OCI-LY7 (cell line): ENCODE measurements around the gene GAPDH. TPM values are rescaled to one million over a fixed set of nuclear protein-coding genes. Genes with fewer than 3 reads are reported as not detected.

Experiments
- BruUV-seq: library from RNA; stranded (reverse); fragments of 400-500 nt; replicated peaks from 2 replicates; lab custom pipeline; 2021; lab: Mats Ljungman, UMichigan
- CTCF ChIA-PET: fragments of 300-600 bp; sonication (Branson Sonifier 250); formaldehyde crosslinking; loops from one replicate; lab custom pipeline; 2022; ENCODE audit warnings: antibody characterized with exemption; ENCODE audit not compliant: unreplicated experiment; lab: Charles Lee
- POLR2A ChIA-PET: fragments of 300-600 bp; sonication (Branson Sonifier 250); formaldehyde crosslinking; loops from one replicate; lab custom pipeline; 2022; ENCODE audit warnings: antibody characterized with exemption; lab: Charles Lee
- DNase-seq: peaks from one replicate; pipeline ENCODE4 v3.0.0-alpha.2; 2015; ENCODE audit warnings: low spot score
- H2AFZ ChIP-seq: fragments of 200-600 bp; sonication (generic), shearing (Covaris generic); 2 replicates; pipeline ENCODE4 v1.6.1; 2014; ENCODE audit warnings: mild to moderate bottlenecking, antibody characterized with exemption, low read length, moderate library complexity
- H3K27ac ChIP-seq: fragments of 200-600 bp; sonication (generic); 2 replicates; pipeline ENCODE4 v1.5.1; 2014; ENCODE audit warnings: mixed run types, low read depth, mild to moderate bottlenecking, moderate library complexity, low read length, inconsistent platforms; ENCODE audit not compliant: poor library complexity, severe bottlenecking
- H3K36me3 ChIP-seq: fragments of 200-600 bp; sonication (generic); 2 replicates; pipeline ENCODE4 v1.6.1; 2014; ENCODE audit warnings: mild to moderate bottlenecking, antibody characterized with exemption, low read length, moderate library complexity, mixed read lengths; ENCODE audit not compliant: insufficient read depth
- H3K4me1 ChIP-seq: fragments of 200-600 bp; sonication (generic); 2 replicates; pipeline ENCODE4 v1.5.1; 2014; ENCODE audit warnings: mild to moderate bottlenecking, low read length; ENCODE audit not compliant: insufficient read depth, poor library complexity, severe bottlenecking
- H3K4me2 ChIP-seq: fragments of 200-600 bp; sonication (generic); 2 replicates; pipeline ENCODE4 v1.6.1; 2014; ENCODE audit warnings: mild to moderate bottlenecking, low read length
- H3K4me3 ChIP-seq: fragments of 200-600 bp; sonication (generic); 2 replicates; pipeline ENCODE4 v1.5.1; 2014; ENCODE audit warnings: mild to moderate bottlenecking, low read depth, low read length; ENCODE audit not compliant: poor library complexity, severe bottlenecking
- H3K79me2 ChIP-seq: fragments of 200-600 bp; sonication (generic); 2 replicates; pipeline ENCODE4 v1.6.1; 2016; ENCODE audit warnings: low read depth, mild to moderate bottlenecking, low read length, moderate library complexity, mixed read lengths; ENCODE audit not compliant: insufficient read depth
- H3K9me2 ChIP-seq: fragments of 200-600 bp; sonication (generic); 2 replicates; pipeline ENCODE4 v1.6.1; 2016; ENCODE audit warnings: mild to moderate bottlenecking, low read length, mixed read lengths; ENCODE audit not compliant: insufficient read depth
- H3K9me3 ChIP-seq: fragments of 200-600 bp; sonication (generic); 2 replicates; pipeline ENCODE4 v1.6.1; 2014; ENCODE audit warnings: mild to moderate bottlenecking, mixed run types, low read length, mixed read lengths
- H4K20me1 ChIP-seq: fragments of 200-600 bp; sonication (generic); 2 replicates; pipeline ENCODE4 v1.6.1; 2014; ENCODE audit warnings: mild to moderate bottlenecking, antibody characterized with exemption, low read length, moderate library complexity, mixed read lengths; ENCODE audit not compliant: insufficient read depth
- CTCF ChIP-seq: fragments of 200-600 bp; sonication (generic); conservative IDR thresholded peaks from 2 replicates; pipeline ENCODE4 v1.5.1; 2014; ENCODE audit warnings: mild to moderate bottlenecking, antibody characterized with exemption, low read length, moderate library complexity, mixed read lengths
- EZH2phosphoT487 ChIP-seq: fragments of 200-600 bp; sonication (generic); IDR thresholded peaks from 2 replicates; pipeline ENCODE4 v1.6.1; 2018; ENCODE audit warnings: low read depth, borderline replicate concordance, mild to moderate bottlenecking, mixed run types, antibody characterized with exemption, low read length, moderate library complexity, mixed read lengths
- intact Hi-C: fragments of 100-400 bp; cut with micrococcal nuclease; formaldehyde crosslinking; loops from one replicate; pipeline ENCODE4 v1.10.0; 2022; ENCODE audit not compliant: unreplicated experiment
- total RNA-seq, 2 experiments: library from RNA; depleted of rRNA in 1 of 2; stranded (reverse); fragments of >200 nt in 1 of 2; shearing (Covaris generic) in 1 of 2; gene quantifications; 2 replicates each; pipeline ENCODE4 v1.2.3, GENCODE V29; 2014 to 2022

GAPDH gene
- total RNA-seq, 2 experiments from 2014 or later = 3,801 to 4,502 TPM

- intact Hi-C loops = no loop called here
- DNase-seq = no peak
- Histone ChIP-seq H3K9me3 (no peaks in the 10 kb centered on the region), H3K4me1 (peaks cover 25% of the 10 kb centered on the region), H3K4me2 (no peak overlapping the region), H3K27ac (no peak overlapping the region), H4K20me1 (peaks cover 12% of the 10 kb centered on the region; the same call in 1 of the 2 replicates), H3K36me3 (peaks cover 90% of the 10 kb centered on the region), H2AFZ (no peak overlapping the region), H3K79me2 (peaks cover 24% of the 10 kb centered on the region; the same call in 1 of the 2 replicates), H3K4me3 (no peak overlapping the region), H3K9me2 (no peaks in the 10 kb centered on the region)
- CTCF ChIA-PET = no interaction called here
- no TSS peak for BruUV-seq
- POLR2A ChIA-PET = interaction anchor here (0.7 kb wide), 1 partner anchor 133 kb away, joined by 3 read pairs; no protein-coding TSS in a partner anchor
- no peak for TF ChIP-seq CTCF
- TF ChIP-seq EZH2phosphoT487 = no peak
These were observed 26.3 kb downstream of the GAPDH start for GRCh38 chr12:6560501-6561205.

DNA sequence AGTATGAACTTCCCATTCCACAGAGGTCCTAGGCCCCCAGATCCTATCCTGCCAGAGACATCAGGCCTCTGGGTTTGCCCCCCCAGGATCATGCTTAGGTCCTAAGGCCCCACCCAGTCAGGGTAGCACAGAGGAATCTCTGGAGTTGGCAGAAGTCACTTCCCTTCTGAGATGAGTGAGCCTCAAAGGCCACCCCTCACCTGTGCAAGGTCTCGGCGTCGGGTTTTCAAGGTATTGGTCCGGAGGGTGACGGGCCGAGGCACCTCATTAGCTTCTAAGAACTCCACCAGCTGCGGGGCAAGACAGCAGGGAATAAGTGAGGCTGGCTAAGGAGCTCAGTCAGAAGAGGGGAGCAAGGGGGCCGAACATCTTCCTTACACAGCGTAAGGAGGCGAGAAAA lies 28.6 kb downstream of the GAPDH start:
- H2AFZ ChIP-seq = no peak overlapping the region
- BruUV-seq = no TSS peak
- H3K27ac ChIP-seq = no peak overlapping the region
- H3K4me3 ChIP-seq = no peak overlapping the region
- no peak overlapping the region for H3K4me2 ChIP-seq
- no peaks in the 10 kb centered on the region for H3K9me2 ChIP-seq
- H3K36me3 ChIP-seq = peaks cover 91% of the 10 kb centered on the region
- no peaks in the 10 kb centered on the region for H3K9me3 ChIP-seq
- ChIA-PET CTCF (no interaction called here), POLR2A (interaction anchor here (0.6 to 0.7 kb wide), 2 partner anchors 29 to 42 kb away, joined by 3 read pairs; partner anchors contain the start of gene GAPDH)
- no peak for DNase-seq
- H3K4me1 ChIP-seq = peaks cover 19% of the 10 kb centered on the region
- TF ChIP-seq EZH2phosphoT487 (no peak), CTCF (no peak)
- intact Hi-C loops = no loop called here
- H3K79me2 ChIP-seq = peaks cover 46% of the 10 kb centered on the region
- H4K20me1 ChIP-seq = peaks cover 24% of the 10 kb centered on the region
